ENCODE measurements around the gene MVP.
"Not testable (repeated sequence)": the region's sequence is repeated elsewhere in the genome, so short reads cannot be mapped to it uniquely, and the experiment has no call there.

MVP gene

GRCh38 chr16:29878172-29878571 lies 57.9 kb downstream of the MVP start:
- H3K4me3 ChIP-seq (ENCODE audit: low read depth, low read length), result no peak overlapping the region
- TF ChIP-seq, protein P1, sequence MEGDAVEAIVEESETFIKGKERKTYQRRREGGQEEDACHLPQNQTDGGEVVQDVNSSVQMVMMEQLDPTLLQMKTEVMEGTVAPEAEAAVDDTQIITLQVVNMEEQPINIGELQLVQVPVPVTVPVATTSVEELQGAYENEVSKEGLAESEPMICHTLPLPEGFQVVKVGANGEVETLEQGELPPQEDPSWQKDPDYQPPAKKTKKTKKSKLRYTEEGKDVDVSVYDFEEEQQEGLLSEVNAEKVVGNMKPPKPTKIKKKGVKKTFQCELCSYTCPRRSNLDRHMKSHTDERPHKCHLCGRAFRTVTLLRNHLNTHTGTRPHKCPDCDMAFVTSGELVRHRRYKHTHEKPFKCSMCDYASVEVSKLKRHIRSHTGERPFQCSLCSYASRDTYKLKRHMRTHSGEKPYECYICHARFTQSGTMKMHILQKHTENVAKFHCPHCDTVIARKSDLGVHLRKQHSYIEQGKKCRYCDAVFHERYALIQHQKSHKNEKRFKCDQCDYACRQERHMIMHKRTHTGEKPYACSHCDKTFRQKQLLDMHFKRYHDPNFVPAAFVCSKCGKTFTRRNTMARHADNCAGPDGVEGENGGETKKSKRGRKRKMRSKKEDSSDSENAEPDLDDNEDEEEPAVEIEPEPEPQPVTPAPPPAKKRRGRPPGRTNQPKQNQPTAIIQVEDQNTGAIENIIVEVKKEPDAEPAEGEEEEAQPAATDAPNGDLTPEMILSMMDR (IDR thresholded peaks at IDR 0.05; ENCODE audit: low read depth, low read length, missing control alignments), result no peak
- DNase-seq (ENCODE audit: low read depth), result no peak
- in situ Hi-C loops (cut with HindIII; ENCODE audit: low sequenced_read_pairs), result no loop called here

- in situ Hi-C loops (cut with HindIII; ENCODE audit: low sequenced_read_pairs), result no loop called here
- TF ChIP-seq, protein P1 (IDR thresholded peaks at IDR 0.05; ENCODE audit: low read depth, low read length, missing control alignments), result no peak
- H3K4me3 ChIP-seq (ENCODE audit: low read depth, low read length), result no peak overlapping the region
- DNase-seq (ENCODE audit: low read depth), result no peak
Observed at GRCh38 chr16:29881050-29881449, 60.8 kb downstream of the MVP start.

DNA sequence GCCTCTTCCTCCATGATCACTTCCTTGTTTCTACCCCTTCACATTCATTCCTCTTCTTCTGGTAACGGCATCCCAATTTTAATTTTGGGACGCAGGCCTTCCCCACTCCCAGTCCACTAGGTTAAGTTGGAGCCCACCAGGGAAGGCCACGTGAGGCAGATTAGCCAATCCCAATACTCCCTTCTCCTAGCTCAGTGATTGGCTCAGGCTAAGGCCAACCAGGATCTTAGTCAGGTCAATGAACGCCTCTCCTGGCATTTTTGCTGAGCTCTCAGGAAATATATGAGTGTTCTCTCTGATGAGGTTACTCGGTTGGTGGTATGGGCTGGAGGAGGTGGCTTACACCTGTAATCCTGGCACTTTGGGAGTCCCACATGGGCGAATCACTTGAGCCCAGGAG lies 63.7 kb downstream of the MVP start:
- in situ Hi-C loops (cut with HindIII; ENCODE audit: low sequenced_read_pairs), result no loop called here

GRCh38 chr16:29889372-29889771 lies 69.1 kb downstream of the MVP start:
- DNase-seq (ENCODE audit: low read depth); H3K4me3 ChIP-seq (ENCODE audit: low read depth, low read length); in situ Hi-C loops (cut with HindIII; ENCODE audit: low sequenced_read_pairs): not testable (repeated sequence)

More for the DNA sequence above, 63.7 kb downstream of the MVP start:
- DNase-seq (ENCODE audit: low read depth), result no peak
- H3K4me3 ChIP-seq (ENCODE audit: low read depth, low read length), result no peak overlapping the region
- TF ChIP-seq, protein P1 (IDR thresholded peaks at IDR 0.05; ENCODE audit: low read depth, low read length, missing control alignments), result no peak

DNA sequence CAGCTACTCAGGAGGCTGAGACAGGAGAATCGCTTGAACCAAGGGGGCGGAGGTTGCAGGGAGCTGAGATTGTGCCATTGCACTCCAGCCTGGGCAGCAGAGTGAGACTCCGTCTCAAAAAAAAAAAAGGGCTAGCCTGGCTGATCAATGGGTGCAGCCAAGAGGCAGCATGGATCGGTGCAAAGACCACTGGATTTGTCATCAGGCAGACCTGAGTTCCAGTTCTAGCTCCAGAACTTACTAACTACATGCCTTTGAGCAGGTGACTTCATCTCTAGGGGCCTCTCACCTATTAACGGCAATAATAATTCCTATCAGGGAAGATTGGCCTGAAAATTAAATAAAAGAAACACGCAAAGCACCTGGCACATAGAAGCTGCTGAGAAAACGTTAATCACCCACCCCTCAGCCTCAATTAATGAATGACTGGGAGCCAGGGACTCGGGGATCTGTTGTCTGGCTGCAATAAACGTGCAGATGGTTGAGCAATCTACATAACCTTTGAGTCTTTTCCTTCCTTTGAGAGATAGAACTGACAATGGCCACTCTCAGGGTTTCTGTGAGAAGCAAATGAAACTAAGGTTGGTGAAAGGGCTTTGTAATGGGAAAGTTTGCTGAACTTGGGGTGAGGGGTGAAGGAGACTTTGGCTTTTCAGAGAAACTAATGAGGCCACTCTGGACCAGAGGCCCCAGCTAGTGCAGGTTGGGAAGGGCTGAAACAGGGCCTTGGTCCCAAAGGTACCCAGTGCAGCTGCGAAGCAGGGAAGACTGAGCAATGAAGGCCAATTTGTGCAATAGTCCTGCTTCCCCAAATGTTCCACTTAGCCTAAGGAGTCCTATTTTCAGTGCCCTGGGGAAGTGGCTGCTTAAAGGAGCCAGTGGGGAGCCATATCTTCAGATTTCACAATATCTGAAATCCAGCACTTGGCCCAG lies 71.5 kb downstream of the MVP start:
- in situ Hi-C loops (cut with HindIII; ENCODE audit: low sequenced_read_pairs), result no loop called here
- TF ChIP-seq, protein P1 (IDR thresholded peaks at IDR 0.05; ENCODE audit: low read depth, low read length, missing control alignments), result no peak
- no peak overlapping the region for H3K4me3 ChIP-seq (ENCODE audit: low read depth, low read length)
- no peak for DNase-seq (ENCODE audit: low read depth)

DNA sequence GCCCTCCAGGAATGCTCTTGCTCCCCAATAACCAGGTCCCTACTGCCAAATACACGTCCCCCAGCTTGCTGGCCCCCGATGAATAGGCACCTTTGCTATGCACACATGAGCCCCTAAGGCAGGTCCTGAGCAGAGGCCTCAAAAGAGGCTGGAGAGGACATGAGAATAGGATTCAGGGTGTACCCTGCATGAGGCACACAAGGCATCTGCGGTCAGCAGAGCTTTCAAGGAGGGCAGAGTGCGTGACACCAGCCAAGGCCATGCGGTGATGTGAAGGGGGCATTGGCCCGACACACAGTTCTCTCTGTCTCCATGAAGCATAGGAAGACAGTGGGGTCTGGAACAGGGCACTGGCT lies 72.2 kb downstream of the MVP start:
- no peak for DNase-seq (ENCODE audit: low read depth)
- in situ Hi-C loops (cut with HindIII; ENCODE audit: low sequenced_read_pairs), result no loop called here
- H3K4me3 ChIP-seq (ENCODE audit: low read depth, low read length), result no peak overlapping the region
- TF ChIP-seq, protein P1 (IDR thresholded peaks at IDR 0.05; ENCODE audit: low read depth, low read length, missing control alignments), result no peak

DNA sequence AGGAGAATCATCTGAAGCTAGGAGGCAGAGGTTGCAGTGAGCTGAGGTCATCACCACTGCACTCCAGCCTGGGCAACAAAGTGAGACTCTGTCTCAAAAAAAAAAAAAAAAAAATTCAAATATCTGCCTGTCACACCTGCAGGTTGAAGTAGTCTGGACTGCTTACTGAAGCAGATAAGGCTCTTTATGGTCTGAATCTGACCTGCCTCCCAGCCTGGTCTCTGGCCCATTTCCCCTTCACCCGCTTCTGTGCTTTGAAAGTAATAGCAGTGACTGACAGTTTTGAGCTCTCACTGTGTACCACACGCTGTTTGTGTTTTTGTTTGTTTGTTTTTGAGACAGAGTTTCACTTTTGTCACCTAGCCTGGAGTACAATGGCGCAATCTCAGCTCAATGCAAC lies 73.3 kb downstream of the MVP start:
- DNase-seq (ENCODE audit: low read depth), result no peak
- no peak overlapping the region for H3K4me3 ChIP-seq (ENCODE audit: low read depth, low read length)
- in situ Hi-C loops (cut with HindIII; ENCODE audit: low sequenced_read_pairs), result no loop called here
- TF ChIP-seq, protein P1 (IDR thresholded peaks at IDR 0.05; ENCODE audit: low read depth, low read length, missing control alignments), result no peak
